ENCODE measurements around the gene MBD3L1. TPM values are rescaled to one million over a fixed set of nuclear protein-coding genes. Genes with fewer than 3 reads are reported as not detected.

Gene MBD3L1
- total and polyA plus RNA-seq, 9 of the 15 experiments (the other 6 are each of a cell fraction or from before 2014, with no cell fraction given) = not detected

DNA sequence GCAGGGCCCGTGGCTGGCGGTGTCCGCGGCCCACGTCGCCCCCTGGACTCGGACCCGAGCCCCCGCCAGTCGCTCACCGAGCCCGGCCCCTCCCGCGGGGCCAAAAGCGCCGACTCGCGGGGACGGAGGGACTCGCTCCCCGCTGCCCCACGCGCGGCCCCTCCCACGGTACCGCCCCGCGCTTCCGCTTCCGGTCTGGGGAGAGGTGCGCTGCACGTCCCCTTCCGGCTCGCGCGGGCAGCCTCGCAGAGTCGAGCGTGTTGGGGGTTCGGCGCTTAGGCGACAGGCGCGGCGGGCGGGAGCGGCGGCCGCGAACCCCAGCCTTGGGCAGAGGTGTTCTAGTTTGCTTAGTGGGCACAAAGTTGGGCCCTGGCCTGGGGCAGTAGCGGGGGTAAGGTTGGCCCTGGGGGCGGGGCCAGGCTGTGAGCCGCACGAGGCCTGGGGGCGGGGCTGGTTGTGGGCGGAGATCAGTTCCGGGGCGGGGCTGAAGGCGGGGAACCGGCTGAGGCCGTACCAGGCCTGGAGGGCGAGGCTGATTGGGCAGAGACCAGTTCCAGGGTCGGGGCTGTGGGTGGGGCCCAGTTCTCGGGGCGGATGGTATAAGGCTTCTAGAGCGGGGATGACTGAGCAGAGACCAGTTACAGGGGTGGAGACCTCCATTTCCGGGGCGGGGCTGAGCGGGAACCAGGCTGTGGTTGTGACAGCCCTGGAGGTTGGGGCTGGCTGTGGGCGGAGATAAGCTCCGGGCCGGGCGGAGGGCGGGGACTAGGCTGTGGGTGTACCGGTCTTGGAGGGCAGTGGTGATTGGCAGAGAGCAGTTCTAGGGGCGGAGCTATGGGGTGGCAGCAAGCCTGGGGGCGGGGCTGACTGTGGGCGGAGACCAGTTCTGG, at the start of gene MBD3L1, which contains the start of gene ZNF558 (continued):
- TF ChIP-seq, protein P1, sequence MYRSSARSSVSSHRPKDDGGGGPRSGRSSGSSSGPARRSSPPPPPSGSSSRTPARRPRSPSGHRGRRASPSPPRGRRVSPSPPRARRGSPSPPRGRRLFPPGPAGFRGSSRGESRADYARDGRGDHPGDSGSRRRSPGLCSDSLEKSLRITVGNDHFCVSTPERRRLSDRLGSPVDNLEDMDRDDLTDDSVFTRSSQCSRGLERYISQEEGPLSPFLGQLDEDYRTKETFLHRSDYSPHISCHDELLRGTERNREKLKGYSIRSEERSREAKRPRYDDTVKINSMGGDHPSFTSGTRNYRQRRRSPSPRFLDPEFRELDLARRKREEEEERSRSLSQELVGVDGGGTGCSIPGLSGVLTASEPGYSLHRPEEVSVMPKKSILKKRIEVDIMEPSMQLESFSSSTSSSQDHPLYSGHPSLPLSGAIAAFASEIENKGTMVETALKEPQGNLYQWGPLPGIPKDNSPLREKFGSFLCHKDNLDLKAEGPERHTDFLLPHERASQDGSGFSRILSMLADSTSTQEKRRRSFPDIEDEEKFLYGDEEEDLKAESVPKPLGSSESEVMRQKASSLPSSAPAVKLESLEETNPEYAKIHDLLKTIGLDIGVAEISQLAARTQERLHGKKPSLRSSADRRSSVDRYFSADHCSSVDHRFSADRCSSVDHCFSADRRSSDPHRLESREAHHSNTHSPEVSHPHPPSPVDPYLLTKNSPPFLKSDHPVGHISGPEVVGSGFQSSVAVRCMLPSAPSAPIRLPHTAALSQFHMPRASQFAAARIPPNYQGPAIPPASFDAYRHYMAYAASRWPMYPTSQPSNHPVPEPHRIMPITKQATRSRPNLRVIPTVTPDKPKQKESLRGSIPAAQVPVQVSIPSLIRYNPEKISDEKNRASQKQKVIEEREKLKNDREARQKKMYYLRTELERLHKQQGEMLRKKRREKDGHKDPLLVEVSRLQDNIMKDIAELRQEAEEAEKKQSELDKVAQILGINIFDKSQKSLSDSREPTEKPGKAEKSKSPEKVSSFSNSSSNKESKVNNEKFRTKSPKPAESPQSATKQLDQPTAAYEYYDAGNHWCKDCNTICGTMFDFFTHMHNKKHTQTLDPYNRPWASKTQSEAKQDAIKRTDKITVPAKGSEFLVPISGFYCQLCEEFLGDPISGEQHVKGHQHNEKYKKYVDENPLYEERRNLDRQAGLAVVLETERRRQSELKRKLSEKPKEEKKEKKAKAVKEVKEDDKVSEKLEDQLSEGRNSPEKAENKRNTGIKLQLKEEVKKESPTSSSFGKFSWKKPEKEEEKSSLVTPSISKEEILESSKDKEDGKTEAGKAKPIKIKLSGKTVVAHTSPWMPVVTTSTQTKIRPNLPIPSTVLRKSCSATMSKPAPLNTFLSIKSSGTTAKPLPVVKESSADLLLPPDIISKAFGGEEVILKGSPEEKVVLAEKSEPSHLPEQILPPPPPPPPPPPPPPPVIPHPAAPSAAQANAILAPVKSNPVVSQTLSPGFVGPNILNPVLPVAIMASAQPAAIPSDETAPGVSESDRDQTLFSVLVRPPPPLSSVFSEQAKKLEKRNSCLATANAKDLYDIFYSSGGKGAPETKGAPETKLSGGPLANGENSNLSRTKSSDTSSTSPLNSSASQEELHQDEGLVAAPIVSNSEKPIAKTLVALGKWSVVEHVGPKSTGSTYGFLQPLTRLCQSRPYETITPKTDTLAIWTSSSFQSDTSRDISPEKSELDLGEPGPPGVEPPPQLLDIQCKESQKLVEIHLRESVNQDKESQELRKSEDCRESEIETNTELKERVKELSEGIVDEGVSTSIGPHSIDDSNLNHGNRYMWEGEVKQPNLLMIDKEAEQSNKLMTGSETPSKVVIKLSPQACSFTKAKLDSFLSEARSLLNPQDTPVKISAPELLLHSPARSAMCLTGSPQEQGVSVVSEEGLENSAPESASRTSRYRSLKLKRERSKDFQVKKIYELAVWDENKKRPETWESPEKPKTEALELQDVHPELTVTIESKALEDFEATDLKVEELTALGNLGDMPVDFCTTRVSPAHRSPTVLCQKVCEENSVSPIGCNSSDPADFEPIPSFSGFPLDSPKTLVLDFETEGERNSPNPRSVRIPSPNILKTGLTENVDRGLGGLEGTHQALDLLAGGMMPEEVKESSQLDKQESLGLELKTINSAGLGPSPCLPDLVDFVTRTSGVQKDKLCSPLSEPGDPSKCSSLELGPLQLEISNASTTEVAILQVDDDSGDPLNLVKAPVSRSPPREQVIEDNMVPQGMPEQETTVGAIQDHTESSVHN (IDR thresholded peaks at IDR 0.05; ENCODE audit: borderline replicate concordance in 1 of 2, low read depth in 1 of 2) = no peak
- TF ChIP-seq MBD2 (IDR thresholded peaks at IDR 0.05; ENCODE audit: borderline replicate concordance, low read depth) = peak; percentile 12
- TF ChIP-seq CBX8 (IDR thresholded peaks at IDR 0.05; ENCODE audit: borderline replicate concordance, extremely low read depth, low read depth, low read length, poor library complexity, severe bottlenecking) = no peak
- TF ChIP-seq ZNF695 (CRISPR knock-in tag; IDR thresholded peaks at IDR 0.05) = no peak
- TF ChIP-seq, protein P2, sequence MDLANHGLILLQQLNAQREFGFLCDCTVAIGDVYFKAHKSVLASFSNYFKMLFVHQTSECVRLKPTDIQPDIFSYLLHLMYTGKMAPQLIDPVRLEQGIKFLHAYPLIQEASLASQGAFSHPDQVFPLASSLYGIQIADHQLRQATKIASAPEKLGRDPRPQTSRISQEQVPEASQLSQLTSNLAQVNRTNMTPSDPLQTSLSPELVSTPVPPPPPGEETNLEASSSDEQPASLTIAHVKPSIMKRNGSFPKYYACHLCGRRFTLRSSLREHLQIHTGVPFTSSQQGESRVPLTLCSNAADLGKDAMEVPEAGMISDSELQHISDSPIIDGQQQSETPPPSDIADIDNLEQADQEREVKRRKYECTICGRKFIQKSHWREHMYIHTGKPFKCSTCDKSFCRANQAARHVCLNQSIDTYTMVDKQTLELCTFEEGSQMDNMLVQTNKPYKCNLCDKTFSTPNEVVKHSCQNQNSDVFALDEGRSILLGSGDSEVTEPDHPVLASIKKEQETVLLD (IDR thresholded peaks at IDR 0.05) = peak; percentile 55; the same call in 1 of the 2 replicates
- TF ChIP-seq ZBTB8A (IDR thresholded peaks at IDR 0.05; ENCODE audit: partially characterized antibody) = no peak
- no peak for TF ChIP-seq ZNF217 (CRISPR knock-in tag; IDR thresholded peaks at IDR 0.05)
- TF ChIP-seq MAFG (tag; conservative IDR thresholded peaks at IDR 0.05) = no peak
- TF ChIP-seq SREBF2 (CRISPR knock-in tag; IDR thresholded peaks at IDR 0.05) = no peak
- TF ChIP-seq SREBF1 (IDR thresholded peaks at IDR 0.05; ENCODE audit: borderline replicate concordance, low read depth, low read length) = 0 out of 2 replicates have a peak, but pooled peaks have one; percentile 31
- TF ChIP-seq CEBPB (tag; IDR thresholded peaks at IDR 0.05) = peak; percentile 17; the same call in 1 of the 2 replicates
- TF ChIP-seq BHLHE40 (IDR thresholded peaks at IDR 0.05; ENCODE audit: low read length) = peak; percentile 67
- TF ChIP-seq, protein P3, sequence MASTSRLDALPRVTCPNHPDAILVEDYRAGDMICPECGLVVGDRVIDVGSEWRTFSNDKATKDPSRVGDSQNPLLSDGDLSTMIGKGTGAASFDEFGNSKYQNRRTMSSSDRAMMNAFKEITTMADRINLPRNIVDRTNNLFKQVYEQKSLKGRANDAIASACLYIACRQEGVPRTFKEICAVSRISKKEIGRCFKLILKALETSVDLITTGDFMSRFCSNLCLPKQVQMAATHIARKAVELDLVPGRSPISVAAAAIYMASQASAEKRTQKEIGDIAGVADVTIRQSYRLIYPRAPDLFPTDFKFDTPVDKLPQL (IDR thresholded peaks at IDR 0.05; ENCODE audit: extremely low read depth, insufficient read length) = no peak
- TF ChIP-seq SMAD2 (IDR thresholded peaks at IDR 0.05; ENCODE audit: low read depth, low read length) = no peak
- no peak for TF ChIP-seq EWSR1 (IDR thresholded peaks at IDR 0.05; ENCODE audit: borderline replicate concordance, low read depth, partially characterized antibody)
- TF ChIP-seq MAFK (IDR thresholded peaks at IDR 0.05; ENCODE audit: low read length) = no peak
